Measurements from ENCODE around the gene LCK. TPM values are rescaled to one million over a fixed set of nuclear protein-coding genes. Genes with fewer than 3 reads are reported as not detected.

The LCK gene
- polyA plus RNA-seq, 1 donor from 2014 or later = not detected

- H3K9ac ChIP-seq (ENCODE audit: low read length) = no peak overlapping the region
- H3K36me3 ChIP-seq (ENCODE audit: insufficient read depth, low read length) = no peaks in the 10 kb centered on the region
- H3K4me2 ChIP-seq (ENCODE audit: low read length) = no peak overlapping the region
- H3K4me3 ChIP-seq (ENCODE audit: low read length) = no peak overlapping the region
- no peaks in the 10 kb centered on the region for H3K9me3 ChIP-seq (ENCODE audit: low read length)
- no peak overlapping the region for H3K27ac ChIP-seq (ENCODE audit: low read length)
- H3K27me3 ChIP-seq (ENCODE audit: insufficient read depth, low read depth, low read length) = no peaks in the 10 kb centered on the region
- TF ChIP-seq MXI1 (conservative IDR thresholded peaks at IDR 0.05; ENCODE audit: poor library complexity, severe bottlenecking) = no peak
- no peak for TF ChIP-seq SMC3 (conservative IDR thresholded peaks at IDR 0.05; ENCODE audit: poor library complexity)
- no peak for TF ChIP-seq CTCF (IDR thresholded peaks at IDR 0.05; ENCODE audit: poor library complexity, severe bottlenecking)
- TF ChIP-seq EZH2 (IDR thresholded peaks at IDR 0.05; ENCODE audit: borderline replicate concordance, insufficient read depth, low read length, poor library complexity, severe bottlenecking) = no peak
- H3K9me2 ChIP-seq (ENCODE audit: insufficient read depth, low read length) = no peaks in the 10 kb centered on the region
- H4K20me1 ChIP-seq (ENCODE audit: insufficient read depth) = no peaks in the 10 kb centered on the region
- no peaks in the 10 kb centered on the region for H3F3A ChIP-seq (ENCODE audit: insufficient read depth, low read length, poor library complexity, severe bottlenecking)
- no peaks in the 10 kb centered on the region for H3K79me2 ChIP-seq (replicated peaks; ENCODE audit: insufficient read depth, low read length)
- H2AFZ ChIP-seq (ENCODE audit: low read depth, low read length) = no peak overlapping the region
Observed at GRCh38 chr1:32285658-32286057, 34.6 kb downstream of the LCK start.

DNA sequence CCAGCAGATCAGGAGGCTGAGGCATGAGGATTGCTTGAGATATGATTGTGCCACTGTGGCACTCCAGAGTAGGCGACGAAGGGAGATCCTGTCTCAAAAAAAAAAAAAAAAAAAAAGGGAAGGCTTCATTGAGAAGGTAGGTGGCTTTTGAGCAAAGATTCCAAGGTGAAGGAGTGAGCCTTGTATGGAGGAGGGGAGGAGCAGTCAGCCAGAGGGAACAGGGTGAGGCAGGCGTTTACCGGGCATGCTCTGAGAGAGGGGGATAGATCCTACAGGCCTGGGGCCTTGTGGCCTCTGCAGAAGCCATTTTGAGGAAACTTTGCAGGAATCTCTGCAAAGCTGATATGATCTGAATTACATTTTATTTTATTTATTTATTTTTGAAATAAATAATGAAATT, 35.7 kb downstream of the LCK start:
- Histone ChIP-seq H3K36me3 (ENCODE audit: insufficient read depth, low read length) (no peaks in the 10 kb centered on the region), H3K79me2 (replicated peaks; ENCODE audit: insufficient read depth, low read length) (no peaks in the 10 kb centered on the region), H3K27ac (ENCODE audit: low read length) (no peak overlapping the region), H3K4me3 (ENCODE audit: low read length) (no peak overlapping the region), H3K27me3 (ENCODE audit: insufficient read depth, low read depth, low read length) (no peaks in the 10 kb centered on the region), H3F3A (ENCODE audit: insufficient read depth, low read length, poor library complexity, severe bottlenecking) (no peaks in the 10 kb centered on the region), H2AFZ (ENCODE audit: low read depth, low read length) (no peak overlapping the region), H3K9me3 (ENCODE audit: low read length) (no peaks in the 10 kb centered on the region), H3K4me2 (ENCODE audit: low read length) (no peak overlapping the region), H3K9ac (ENCODE audit: low read length) (no peak overlapping the region), H4K20me1 (ENCODE audit: insufficient read depth) (no peaks in the 10 kb centered on the region), H3K9me2 (ENCODE audit: insufficient read depth, low read length) (no peaks in the 10 kb centered on the region)
- no peak for TF ChIP-seq EZH2 (IDR thresholded peaks at IDR 0.05; ENCODE audit: borderline replicate concordance, insufficient read depth, low read length, poor library complexity, severe bottlenecking)
- no peak for TF ChIP-seq EP300 (conservative IDR thresholded peaks at IDR 0.05; ENCODE audit: poor library complexity, severe bottlenecking)

GRCh38 chr1:32289256-32289655, 38.2 kb downstream of the LCK start:
- Histone ChIP-seq H3K4me2 (ENCODE audit: low read length) (no peak overlapping the region), H3K36me3 (ENCODE audit: insufficient read depth, low read length) (no peaks in the 10 kb centered on the region), H2AFZ (ENCODE audit: low read depth, low read length) (no peak overlapping the region), H3K9ac (ENCODE audit: low read length) (no peak overlapping the region), H3K4me3 (ENCODE audit: low read length) (no peak overlapping the region), H3K27ac (ENCODE audit: low read length) (no peak overlapping the region), H3F3A (ENCODE audit: insufficient read depth, low read length, poor library complexity, severe bottlenecking) (no peaks in the 10 kb centered on the region), H3K79me2 (replicated peaks; ENCODE audit: insufficient read depth, low read length) (peaks cover 3% of the 10 kb centered on the region), H4K20me1 (ENCODE audit: insufficient read depth) (no peaks in the 10 kb centered on the region), H3K27me3 (ENCODE audit: insufficient read depth, low read depth, low read length) (no peaks in the 10 kb centered on the region), H3K9me3 (ENCODE audit: low read length) (no peaks in the 10 kb centered on the region), H3K9me2 (ENCODE audit: insufficient read depth, low read length) (no peaks in the 10 kb centered on the region)
- TF ChIP-seq TAF1 (IDR thresholded peaks at IDR 0.05; ENCODE audit: low read depth) (no peak), REST (IDR thresholded peaks at IDR 0.05; ENCODE audit: borderline replicate concordance) (no peak), EP300 (conservative IDR thresholded peaks at IDR 0.05; ENCODE audit: poor library complexity, severe bottlenecking) (no peak), POLR2AphosphoS5 (IDR thresholded peaks at IDR 0.05) (no peak), RAD21 (conservative IDR thresholded peaks at IDR 0.05) (no peak), MXI1 (conservative IDR thresholded peaks at IDR 0.05; ENCODE audit: poor library complexity, severe bottlenecking) (no peak), EZH2 (IDR thresholded peaks at IDR 0.05; ENCODE audit: borderline replicate concordance, insufficient read depth, low read length, poor library complexity, severe bottlenecking) (no peak), CTCF (IDR thresholded peaks at IDR 0.05; ENCODE audit: poor library complexity, severe bottlenecking) (no peak), SMC3 (conservative IDR thresholded peaks at IDR 0.05; ENCODE audit: poor library complexity) (no peak)
